Stimulated activated CD4-positive, alpha-beta T cell treated with anti-CD3 and anti-CD28 coated beads, TNF-alpha, amount 100 ng/mL, for 48 hours (primary cell): ENCODE data around the gene METAP1D.
A peak's percentile ranks its signal among the peaks of the same experiment; 100 is the strongest.
"Not testable (repeated sequence)": the region's sequence is repeated elsewhere in the genome, so short reads cannot be mapped to it uniquely, and the experiment has no call there.

Experiments
- DNase-seq, 3 donors: peaks; one replicate each; pipeline ENCODE4 v3.0.0-alpha.2; 2020; ENCODE audit warnings: low read depth in 3 of 3

METAP1D gene

DNA sequence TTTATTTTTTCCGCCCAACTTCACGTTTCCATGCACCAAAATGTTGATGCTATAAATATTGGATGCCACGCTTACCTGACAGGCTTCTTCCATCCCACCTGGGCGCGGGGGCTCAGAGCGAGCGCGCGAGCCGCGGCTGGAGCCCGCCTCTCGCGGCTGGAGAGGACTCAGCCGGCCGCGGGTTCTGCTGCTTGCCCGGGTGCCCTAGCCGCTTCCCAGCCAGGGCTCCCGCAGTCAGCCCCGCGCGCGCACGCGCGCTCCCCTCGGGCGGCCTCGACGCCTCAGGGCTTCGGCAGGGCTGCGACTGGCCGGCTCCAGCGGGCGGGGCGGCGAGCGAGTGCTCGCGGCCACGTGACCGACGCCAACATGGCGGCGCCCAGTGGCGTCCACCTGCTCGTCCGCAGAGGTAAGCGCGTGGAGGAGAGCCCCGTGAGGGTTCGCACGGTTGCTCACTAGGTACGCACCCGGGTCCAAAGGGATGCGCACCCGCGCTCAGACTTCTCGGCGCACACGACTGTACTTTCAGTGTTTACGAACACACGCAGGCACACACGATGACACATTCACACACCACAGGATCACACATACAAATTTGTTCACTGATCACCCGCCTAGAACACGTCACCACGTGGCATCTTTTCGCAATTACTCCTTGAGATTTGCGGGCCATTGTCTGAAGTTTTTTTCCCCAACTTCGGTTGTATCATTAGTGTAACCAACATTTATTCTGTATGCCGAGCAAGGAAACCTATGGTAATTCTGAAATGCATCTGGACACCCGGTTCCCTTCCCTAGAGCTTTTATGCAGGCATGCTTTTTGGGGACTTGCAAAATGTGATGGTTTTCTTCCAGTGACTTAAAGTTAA is at the start of gene METAP1D:
TSS of gene METAP1D (plus strand) at position 350 of the 866 bp plus-strand sequence. CDS start at position 367, 17 bp downstream.
- DNase-seq, result peak; percentile 76 to 83 (median 80)

- DNase-seq, result no peak
These were observed 47.5 kb upstream of the METAP1D start for GRCh38 chr2:171952276-171952675.

DNA sequence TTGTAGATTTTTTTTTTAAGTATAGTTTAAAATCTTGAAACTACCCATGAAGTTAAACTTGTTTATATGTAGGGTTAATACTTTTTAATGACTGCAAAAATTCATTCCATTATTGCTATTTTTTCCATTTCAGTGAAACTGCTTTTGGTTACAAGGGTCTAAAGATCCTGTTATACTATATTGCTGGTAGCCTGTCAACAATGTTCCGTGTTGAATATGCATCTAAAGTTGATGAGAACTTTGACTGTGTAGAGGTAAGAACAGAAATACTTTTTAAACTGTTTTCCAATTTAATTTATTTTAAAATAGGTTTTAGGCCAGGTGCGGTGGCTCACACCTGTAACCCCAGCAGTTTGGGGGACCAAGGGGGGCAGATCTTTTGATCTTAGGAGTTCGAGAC is 47.0 kb upstream of the METAP1D start:
- DNase-seq, result no peak

GRCh38 chr2:171956135-171956825 is 43.5 kb upstream of the METAP1D start:
- no peak for DNase-seq

- DNase-seq, result no peak
These were observed 42.7 kb upstream of the METAP1D start for GRCh38 chr2:171957061-171957460.

DNA sequence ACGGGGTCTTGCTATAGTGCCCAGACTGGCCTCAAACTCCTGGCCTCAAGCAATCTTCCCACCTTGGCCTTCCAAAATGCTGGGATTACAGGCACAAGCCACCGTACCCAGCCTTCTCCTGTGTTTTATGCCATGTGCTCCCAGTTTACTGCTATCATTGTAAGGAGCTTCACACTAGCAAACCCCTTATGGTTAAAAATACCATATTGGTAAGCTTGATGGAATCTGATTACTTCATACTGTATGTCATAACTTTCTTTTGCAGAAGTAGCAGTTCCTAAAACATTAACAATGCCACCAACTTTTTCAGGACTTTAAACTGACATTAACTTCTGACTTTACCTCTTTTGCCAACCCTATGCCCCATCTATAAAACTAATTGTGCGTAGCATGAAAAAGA is 41.3 kb upstream of the METAP1D start:
- no peak for DNase-seq

GRCh38 chr2:171959998-171960397 is 39.8 kb upstream of the METAP1D start:
- DNase-seq, result no peak

DNA sequence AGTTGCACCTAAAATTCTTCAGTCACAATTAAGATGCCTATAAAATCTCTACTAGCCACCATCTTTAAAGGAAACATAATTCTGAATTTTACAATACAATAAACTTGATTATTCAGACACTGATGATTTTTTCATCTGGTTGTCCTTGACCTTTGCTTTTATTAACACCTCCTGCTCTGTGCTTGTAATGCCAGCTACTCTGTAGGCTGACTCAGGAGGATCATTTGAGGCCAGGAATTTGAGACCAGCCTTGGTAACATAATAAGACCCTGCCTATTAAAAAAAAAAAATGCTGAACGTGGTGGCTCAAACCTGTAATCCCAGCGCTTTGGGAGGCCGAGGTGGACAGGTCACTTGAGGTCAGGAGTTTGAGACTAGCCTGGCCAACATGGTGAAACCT is 39.2 kb upstream of the METAP1D start:
- no peak for DNase-seq

- DNase-seq, result no peak
These were observed 36.6 kb upstream of the METAP1D start for GRCh38 chr2:171963198-171963597.

- DNase-seq, result no peak
These were observed 35.4 kb upstream of the METAP1D start for GRCh38 chr2:171964308-171964707.

- no peak for DNase-seq
These were observed 34.5 kb upstream of the METAP1D start for GRCh38 chr2:171965238-171965637.

GRCh38 chr2:171965661-171966060 is 34.1 kb upstream of the METAP1D start:
- no peak for DNase-seq

DNA sequence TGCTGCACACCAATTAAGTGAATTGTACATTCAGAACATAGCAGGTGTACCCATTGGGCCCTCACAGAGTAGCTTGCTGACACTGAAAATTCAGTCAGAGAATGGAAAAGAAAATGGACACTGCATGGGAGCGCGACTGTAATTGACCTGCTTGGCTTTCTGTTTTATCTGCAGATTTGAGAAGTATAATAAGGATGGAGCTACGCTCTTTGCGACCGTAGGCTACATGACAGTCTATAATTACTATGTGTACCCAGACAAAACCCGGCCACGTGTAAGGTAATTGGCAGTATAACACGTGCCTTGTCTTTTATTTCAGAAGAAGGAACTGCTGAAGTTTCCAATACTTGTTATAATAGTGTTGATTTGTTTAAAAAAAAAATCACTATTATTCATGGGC is 33.5 kb upstream of the METAP1D start:
- no peak for DNase-seq

GRCh38 chr2:171966688-171967087 is 33.1 kb upstream of the METAP1D start:
- DNase-seq, result no peak

DNA sequence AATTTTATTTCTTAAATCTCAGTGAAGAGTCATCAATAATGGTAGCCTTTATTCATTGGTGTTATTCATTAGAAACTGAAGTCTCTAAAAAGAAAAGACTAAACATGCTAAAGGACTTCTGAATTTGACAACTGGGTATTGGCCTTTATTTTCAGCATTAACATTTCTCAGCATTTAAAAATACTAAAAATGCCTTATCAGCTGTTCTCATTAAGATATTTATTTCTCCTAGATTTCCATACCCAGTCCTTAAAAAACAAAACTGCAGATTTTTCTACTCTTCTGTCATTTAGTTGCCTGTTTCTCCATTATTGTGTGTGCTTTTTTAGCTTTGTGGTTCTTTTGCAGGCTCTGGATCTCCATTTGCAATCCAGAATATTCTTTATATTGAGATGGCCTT is 31.2 kb upstream of the METAP1D start:
- DNase-seq, result no peak

DNA sequence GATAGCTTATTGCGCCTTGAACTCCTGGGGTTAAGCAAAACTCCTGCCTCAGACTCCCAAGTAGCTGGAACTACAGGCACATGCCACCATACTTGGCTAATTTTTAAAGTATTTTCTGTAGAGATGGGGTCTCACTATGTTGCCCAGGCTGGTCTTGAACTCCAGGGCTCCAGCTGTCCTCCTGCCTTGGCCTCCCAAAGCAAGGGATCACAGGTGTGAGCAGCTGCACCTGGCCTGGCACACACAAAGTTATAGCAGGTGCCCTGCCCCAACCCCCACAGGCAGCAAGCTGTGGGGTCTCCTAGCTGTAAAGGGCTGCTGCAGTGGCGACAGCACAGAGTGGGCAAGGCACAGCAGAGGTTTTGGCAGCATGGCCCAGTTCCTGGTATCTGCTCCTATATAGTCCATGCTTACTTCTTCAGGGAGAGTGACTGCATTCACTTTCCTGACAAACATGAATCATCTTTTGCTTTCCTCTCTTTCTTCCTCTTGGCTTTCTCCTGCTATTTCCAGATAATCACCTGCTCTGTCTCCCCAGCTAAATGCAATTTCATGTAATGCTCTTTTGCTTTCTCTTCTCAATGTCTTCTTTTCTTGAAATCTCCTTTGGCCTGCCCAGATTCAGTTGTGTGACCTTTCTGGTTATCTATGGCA is 27.3 kb upstream of the METAP1D start:
- no peak for DNase-seq

- no peak for DNase-seq
These were observed 20.6 kb upstream of the METAP1D start for GRCh38 chr2:171979103-171979502.

GRCh38 chr2:171983924-171984323 is 15.8 kb upstream of the METAP1D start:
- not testable (repeated sequence) for DNase-seq

DNA sequence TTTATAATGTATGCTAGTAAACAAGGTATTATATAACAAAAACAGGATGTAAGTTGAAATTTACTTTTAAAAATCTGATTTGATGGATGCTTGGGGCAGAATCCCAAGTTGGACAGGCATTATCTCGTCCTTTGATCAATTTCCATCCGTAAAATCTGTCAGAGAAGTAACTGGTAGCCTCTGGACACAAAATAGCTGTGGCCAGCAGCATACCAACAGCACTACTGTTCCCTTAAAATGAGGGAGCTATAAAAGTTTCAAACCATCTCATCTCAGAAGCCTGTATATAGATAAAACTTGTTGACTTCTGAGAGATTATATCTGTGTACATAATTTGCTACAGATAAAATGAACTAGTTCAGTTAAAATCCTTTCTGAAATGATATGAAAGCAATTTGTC is 14.7 kb upstream of the METAP1D start:
- no peak for DNase-seq

- no peak for DNase-seq
These were observed 13.0 kb upstream of the METAP1D start for GRCh38 chr2:171986778-171987177.

DNA sequence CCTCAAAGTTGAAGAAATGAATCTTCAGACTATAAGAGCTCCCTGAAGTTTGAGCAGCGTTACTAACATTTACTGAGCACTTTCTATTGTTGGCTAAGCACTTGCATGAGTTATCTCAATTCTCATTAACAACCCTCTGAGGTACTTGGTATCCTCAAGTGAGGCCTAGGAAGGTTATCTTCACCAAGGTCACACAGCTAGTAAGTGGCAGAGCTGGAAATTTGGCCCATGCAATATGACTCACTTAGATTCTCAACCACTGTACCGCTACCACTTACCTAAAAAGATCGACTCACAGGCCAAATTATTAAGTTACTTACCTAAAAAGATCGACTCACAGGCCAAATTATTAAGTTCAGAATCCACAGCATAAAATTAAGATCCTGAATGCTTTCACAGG is 8.7 kb upstream of the METAP1D start:
- no peak for DNase-seq

DNA sequence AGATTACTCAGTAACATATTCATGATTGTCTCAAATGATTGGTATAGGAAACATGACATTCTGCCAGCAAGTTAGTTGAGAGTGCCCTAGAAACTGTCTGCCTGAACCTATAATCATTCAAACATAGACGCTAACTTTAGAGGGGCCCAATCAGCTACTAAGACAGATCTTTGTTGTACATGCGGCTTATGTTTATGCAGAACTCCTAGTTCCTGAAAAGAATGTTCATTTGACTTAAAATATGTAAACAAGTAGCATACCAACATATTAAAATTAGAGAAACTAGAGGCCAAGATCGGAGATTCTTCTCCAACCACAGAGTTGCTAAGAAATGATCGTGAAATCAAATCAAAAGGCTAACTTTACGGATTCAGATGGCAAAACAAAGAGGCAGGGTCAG is 4.2 kb upstream of the METAP1D start:
- DNase-seq, result no peak

GRCh38 chr2:171996021-171996420 is 3.7 kb upstream of the METAP1D start:
- DNase-seq, result no peak
